ENCODE results near the gene POLR2J. TPM values are rescaled to one million over a fixed set of nuclear protein-coding genes. Genes with fewer than 3 reads are reported as not detected.
"Not testable (repeated sequence)": the region's sequence is repeated elsewhere in the genome, so short reads cannot be mapped to it uniquely, and the experiment has no call there.

The POLR2J gene
- total RNA-seq, 4 donors from 2014 or later, result 15.4 to 26.6 (median 18.3) TPM

DNA sequence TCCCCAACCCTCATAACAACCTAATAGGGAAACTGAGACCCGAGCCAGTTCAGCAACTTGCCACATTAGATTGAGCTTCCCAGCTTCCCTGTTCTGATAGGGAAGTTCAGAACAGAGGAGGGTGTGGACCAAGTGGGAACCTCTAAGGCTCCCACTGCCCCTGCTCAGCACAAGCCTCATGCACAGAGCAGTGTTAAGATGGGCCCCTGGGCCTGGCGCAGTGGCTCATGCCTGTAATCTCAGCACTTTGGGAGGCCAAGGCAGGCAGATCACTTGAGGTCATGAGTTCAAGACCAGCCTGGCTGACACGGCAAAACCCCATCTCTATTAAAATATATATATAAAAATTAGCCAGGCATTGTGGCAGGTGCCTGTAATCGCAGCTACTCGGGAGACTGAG is 18.6 kb upstream of the POLR2J start:
- ATAC-seq (ENCODE audit: low FRiP score); DNase-seq (ENCODE audit: low spot score): not testable (repeated sequence)

DNA sequence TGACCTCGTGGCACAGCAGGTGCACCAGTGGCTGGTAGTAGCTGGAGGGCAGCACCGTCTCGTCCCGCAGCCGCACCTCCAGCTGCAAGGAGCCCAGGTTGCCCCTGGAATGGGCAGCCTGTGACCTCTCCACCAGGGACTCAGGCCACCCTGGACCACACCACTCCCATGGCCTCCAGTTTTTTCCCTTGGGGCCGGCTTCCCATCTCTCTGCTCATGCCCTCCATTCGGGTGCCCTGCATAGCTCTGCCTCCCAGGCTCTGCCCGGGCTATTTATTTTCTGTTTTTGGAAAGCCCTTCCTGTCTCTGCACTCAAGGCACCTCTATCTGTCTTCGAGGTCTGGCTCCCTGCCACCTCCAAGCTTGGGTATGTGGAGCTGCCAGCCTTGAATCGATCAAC is 18.1 kb upstream of the POLR2J start:
- not testable (repeated sequence) for ATAC-seq (ENCODE audit: low FRiP score); DNase-seq (ENCODE audit: low spot score)

DNA sequence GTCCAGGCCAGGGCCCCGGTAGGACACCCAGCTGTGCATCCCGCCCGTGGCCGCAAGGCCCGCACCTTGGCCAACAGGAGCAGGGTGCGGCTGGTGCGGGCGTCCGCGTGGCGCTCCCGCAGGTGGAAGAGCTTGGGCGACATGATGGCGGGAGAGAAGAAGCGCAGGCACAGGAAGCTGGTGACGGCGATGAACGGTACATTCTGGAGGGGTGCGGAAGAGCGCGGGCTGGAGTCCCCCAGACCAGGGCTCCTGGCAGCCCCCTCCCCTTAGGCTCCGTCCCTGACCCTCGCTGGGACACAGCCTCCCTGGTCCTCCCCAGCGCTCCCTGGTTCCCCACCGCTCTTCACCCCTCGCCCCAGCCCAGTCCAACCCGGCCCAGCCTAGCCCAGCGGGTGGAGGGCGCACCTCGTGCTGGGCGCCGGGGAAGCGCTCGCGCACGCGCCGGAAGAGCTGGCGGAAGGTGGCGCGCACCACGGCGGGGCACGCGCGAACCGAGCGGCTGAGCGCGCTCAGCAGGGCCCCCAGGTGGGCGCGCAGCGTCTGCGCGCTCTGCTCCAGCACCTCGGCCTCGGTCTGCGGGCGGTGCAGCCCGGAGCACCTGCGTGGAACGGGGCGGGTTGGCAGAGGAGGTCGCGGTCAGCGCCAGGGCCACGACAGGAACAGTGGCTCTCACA is 15.9 kb upstream of the POLR2J start:
- not testable (repeated sequence) for ATAC-seq (ENCODE audit: low FRiP score); DNase-seq (ENCODE audit: low spot score)

DNA sequence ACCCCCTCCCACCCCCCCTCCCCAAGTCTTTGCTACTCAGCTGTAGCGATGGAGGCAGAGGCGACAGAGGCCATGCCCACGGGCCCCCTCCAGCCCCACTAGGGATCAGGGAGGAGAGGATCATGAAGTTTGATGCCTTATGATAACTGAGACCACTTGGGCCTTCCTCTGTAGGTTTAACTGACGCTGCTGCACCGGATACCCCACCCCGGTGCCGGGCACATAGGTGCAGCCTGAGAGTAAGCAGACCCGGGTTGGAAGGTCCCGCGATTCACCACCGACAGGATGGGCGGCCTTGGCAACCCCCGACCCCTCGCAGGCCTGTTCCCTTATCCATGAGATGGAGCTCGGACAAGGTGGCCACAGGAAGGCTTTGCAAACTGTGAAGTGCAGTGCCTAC is 15.3 kb upstream of the POLR2J start:
- peak; percentile 22 for DNase-seq (ENCODE audit: low spot score)
- ATAC-seq (ENCODE audit: low FRiP score), result not testable (repeated sequence)

DNA sequence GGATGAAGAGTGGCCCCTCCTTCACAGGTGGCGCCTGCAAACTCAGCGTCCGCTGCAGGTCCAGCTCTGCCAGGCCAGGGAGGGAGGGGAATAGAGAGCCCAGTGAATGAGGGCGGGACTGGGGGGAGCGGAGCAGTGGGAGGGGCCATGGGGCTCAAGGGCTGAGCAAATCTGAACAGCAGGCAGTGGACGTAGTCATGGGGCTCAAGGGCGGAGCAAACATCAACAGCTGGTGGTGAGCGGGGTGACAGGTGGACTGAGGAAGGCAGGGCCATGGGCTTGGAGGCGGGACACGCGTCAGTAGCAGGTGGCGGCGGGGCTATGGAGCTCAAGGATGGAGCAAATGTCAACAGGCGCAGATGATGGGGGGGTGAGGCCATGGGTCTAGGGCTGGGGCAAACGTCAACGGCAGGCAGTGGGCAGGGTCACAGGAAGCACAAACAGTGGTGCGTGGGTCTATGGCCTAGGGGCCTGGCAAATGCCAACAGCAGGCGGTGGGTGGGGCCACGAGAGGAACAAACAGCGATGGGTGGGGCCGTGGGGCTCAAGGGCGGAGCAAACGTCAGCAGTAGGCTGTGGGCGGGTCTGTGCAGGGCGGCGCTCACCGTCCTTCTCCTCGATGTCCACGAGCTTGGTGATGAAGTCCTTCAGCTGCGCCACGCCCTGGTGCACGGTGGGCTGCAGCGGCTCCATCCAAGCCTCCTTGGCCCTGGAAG is 14.7 kb upstream of the POLR2J start:
- ATAC-seq (ENCODE audit: low FRiP score), result peak; percentile 89

DNA sequence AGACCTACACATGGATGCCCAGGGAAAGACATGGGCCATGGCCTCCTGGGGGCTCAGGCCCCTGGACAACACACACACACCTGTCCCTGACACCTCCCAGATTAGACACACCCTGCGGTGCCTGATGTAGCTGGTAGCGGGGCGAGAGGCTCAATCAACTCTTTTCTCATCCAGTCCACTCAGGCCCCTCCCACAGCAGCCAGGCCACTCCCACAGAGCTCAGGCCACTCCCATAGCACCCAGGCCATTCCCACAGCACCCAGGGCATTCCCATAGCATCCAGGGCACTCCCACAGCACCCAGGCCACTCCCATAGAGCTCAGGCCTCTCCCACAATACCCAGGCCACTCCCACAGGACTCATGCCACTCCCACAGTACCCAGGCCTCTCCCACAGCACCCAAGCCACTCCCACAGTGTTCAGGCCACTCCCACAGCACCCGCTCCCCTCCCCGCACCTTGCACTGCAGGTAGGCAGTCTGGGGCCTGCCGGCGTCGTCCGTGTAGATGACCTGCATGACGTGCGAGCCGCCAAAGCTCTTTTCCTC is 11.9 kb upstream of the POLR2J start:
- DNase-seq (ENCODE audit: low spot score) (peak; percentile 23), ATAC-seq (ENCODE audit: low FRiP score) (peak; percentile 31)

More for the DNA sequence above, 14.7 kb upstream of the POLR2J start:
- not testable (repeated sequence) for DNase-seq (ENCODE audit: low spot score)

DNA sequence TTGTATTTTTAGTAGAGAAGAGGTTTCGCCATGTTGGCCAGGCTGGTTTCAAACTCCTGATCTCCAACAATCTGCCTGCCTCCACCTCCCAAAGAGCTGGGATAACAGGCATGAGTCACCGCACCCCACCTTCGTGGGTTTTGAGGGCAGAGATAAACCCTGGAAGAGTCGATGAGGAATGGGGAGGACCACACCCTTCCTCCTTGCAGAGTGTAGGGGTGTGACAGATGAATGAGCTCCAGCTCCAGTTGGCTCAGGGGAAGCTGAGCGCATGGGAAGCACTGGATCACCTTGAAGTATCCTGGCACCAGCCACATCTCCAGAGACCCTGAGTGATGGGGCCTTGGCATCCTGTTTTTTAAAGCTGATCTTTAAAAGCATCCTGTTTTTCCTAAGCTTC is 5.6 kb upstream of the POLR2J start:
- ATAC-seq (ENCODE audit: low FRiP score), result peak; percentile 19
- not testable (repeated sequence) for DNase-seq (ENCODE audit: low spot score)

DNA sequence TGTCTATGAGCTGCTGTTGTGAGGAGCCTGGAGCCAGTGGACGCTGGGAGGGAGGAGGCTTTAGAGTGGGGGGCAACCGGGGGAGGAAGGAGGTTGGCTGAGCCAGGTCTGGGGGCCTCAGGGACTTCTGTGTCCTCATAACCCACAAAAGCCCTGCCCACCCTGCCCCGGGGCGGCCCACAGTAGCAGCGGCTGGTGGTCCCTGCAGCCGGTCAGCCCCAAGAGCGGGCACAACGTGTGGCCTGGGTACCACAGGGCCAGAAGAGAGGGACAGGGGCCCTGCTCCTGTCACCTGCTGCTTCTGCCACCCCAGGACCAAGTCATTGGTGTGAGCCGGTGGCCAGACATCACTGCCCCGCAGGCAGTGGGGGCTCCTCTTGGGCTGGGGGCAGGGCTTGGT is 3.2 kb upstream of the POLR2J start:
- ATAC-seq (ENCODE audit: low FRiP score); DNase-seq (ENCODE audit: low spot score): not testable (repeated sequence)

DNA sequence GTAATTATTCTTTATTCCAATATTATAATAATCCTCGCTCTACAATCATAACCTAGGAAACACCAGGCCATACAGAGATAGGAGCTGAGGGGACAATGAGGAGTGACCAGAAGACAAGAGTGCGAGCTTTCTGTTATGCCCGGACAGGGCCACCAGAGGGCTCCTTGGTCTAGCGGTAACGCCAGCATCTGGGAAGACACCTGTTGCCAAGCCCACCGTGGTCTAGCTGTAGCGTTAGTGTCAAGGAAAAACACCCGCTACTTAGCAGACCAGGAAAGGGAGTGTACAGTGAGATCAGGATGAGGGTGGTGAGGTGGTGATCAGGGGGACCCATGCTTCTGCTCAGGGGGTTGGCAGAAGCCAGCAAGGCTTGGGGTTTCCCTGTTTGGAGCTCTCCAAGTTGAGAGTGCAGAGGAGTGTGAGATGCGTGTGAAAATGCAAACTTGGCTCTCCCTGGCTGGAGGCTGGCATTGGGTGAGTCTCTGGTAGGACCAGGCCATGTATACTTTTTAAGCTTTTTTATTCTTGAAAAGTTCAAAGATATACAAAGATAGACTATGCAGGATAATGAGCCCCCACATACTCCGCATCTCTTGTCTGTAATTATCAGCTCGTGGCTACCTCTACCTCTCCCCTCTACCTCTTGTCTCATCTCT is 1.4 kb upstream of the POLR2J start:
- TF ChIP-seq, protein P1, sequence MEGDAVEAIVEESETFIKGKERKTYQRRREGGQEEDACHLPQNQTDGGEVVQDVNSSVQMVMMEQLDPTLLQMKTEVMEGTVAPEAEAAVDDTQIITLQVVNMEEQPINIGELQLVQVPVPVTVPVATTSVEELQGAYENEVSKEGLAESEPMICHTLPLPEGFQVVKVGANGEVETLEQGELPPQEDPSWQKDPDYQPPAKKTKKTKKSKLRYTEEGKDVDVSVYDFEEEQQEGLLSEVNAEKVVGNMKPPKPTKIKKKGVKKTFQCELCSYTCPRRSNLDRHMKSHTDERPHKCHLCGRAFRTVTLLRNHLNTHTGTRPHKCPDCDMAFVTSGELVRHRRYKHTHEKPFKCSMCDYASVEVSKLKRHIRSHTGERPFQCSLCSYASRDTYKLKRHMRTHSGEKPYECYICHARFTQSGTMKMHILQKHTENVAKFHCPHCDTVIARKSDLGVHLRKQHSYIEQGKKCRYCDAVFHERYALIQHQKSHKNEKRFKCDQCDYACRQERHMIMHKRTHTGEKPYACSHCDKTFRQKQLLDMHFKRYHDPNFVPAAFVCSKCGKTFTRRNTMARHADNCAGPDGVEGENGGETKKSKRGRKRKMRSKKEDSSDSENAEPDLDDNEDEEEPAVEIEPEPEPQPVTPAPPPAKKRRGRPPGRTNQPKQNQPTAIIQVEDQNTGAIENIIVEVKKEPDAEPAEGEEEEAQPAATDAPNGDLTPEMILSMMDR (IDR thresholded peaks at IDR 0.05), result peak in 1 of 3 donors; percentile 18
- peak; percentile 22 for DNase-seq (ENCODE audit: low spot score)
- not testable (repeated sequence) for ATAC-seq (ENCODE audit: low FRiP score)

DNA sequence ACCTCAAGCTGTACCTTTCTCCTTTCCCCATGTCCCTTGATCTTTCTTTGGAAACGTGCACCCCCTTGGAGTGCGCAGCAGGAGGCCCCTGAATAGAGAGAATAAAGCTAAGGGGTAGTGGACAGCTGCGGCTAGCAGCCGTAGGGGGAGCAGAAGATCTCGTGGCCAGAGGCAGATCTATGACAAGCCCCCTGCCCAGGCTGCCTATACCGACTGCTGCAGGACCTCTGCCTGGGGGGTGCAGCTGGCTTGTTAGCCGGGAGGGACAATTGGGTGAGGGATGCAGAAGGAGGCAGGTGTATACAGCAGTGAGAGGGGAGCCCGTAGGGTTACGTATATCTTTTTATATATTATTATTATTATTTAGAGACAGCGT is 475 bp upstream of the POLR2J start:
- ATAC-seq (ENCODE audit: low FRiP score); DNase-seq (ENCODE audit: low spot score): not testable (repeated sequence)

DNA sequence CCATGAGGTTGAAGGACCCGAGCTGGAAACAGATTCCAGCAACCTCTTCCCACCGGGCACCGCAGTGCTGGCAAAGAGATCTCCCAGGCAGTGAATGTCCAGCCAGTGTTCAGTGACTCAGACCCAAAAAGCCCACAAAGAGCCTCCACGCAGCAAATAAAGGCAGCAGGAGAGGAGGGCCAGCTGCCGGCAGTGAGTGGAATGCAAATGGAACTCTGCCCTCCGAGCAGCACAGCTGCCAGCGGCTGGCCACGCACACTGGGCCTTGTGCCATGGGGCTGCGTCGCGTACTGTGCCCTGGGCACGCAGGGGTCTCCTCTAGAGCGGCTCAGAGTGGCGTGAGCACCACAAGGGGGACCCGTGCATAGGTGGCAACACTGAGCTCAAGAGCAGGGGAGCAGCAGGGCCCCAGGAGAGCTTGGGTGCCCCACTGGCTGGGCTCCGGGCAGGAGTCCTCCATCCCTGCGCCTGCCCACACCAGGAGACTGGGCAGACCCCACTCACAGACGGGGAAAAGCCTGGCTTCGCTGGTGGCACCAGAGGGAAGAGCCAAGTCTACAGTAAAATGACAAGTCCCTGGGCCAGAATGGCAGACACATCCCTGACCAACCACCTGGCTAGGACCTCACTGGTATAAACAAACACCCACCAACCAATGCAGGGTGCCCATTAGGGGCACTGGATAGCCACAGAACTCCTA is 3.8 kb downstream of the POLR2J start:
- DNase-seq (ENCODE audit: low spot score), result peak; percentile 6
- ATAC-seq (ENCODE audit: low FRiP score), result not testable (repeated sequence)

DNA sequence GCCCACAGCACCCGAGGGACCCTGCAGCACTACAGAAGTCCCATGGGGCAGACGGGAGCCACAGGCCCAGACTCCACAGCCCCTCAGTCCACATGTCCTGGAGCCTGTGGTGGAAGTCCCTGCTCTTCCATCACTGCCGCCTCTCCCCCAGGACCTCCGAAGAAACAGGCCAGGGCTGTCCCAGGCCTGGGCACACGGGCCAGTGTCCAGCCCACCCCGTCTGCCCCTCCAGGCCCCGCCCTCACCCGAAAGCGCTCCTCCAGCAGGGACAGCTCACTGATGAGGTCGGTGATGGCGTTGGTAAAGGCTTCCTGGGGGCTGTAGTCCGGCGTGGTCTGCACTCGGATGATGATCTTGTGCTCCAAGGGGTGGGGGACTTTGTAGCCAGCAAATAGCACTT is 4.6 kb downstream of the POLR2J start:
- not testable (repeated sequence) for ATAC-seq (ENCODE audit: low FRiP score); DNase-seq (ENCODE audit: low spot score)

All from omental fat pad (tissue), 4 donors.